KMS-11 (cell line): ENCODE data around the gene RGS7.

Source experiments
- H2AFZ ChIP-seq: fragments of 200-600 bp; sonication (generic); 2 replicates; pipeline ENCODE4 v1.6.1; 2016; ENCODE audit warnings: antibody characterized with exemption, mixed run types, low read depth
- H3K27ac ChIP-seq: fragments of 200-600 bp; sonication (generic); 2 replicates; pipeline ENCODE4 v1.6.1; 2016; ENCODE audit warnings: mild to moderate bottlenecking, mixed run types
- H3K27me3 ChIP-seq: fragments of 200-600 bp; sonication (generic); 2 replicates; pipeline ENCODE4 v1.6.1; 2017; ENCODE audit warnings: mild to moderate bottlenecking, low read depth, mixed run types, moderate library complexity; ENCODE audit not compliant: insufficient read depth
- H3K36me3 ChIP-seq: fragments of 200-600 bp; sonication (generic); 2 replicates; pipeline ENCODE4 v1.6.1; 2017; ENCODE audit warnings: mild to moderate bottlenecking, mixed run types; ENCODE audit not compliant: insufficient read depth
- H3K4me1 ChIP-seq: fragments of 200-600 bp; sonication (generic); 2 replicates; pipeline ENCODE4 v1.6.1; 2016; ENCODE audit warnings: mild to moderate bottlenecking, low read depth, mixed run types; ENCODE audit not compliant: poor library complexity, severe bottlenecking
- H3K4me2 ChIP-seq: fragments of 200-600 bp; sonication (generic); 2 replicates; pipeline ENCODE4 v1.7.0; 2016; ENCODE audit warnings: mild to moderate bottlenecking, mixed run types
- H3K4me3 ChIP-seq: fragments of 200-600 bp; sonication (generic); IDR thresholded peaks from 2 replicates; pipeline ENCODE4 v1.6.1; 2017; ENCODE audit warnings: low read depth, low read length, mixed read lengths; ENCODE audit not compliant: insufficient read depth
- H3K79me2 ChIP-seq: fragments of 200-600 bp; sonication (generic); 2 replicates; pipeline ENCODE4 v1.6.1; 2016; ENCODE audit warnings: low read depth, mixed run types; ENCODE audit not compliant: insufficient read depth
- H3K9ac ChIP-seq: fragments of 200-600 bp; sonication (generic); 2 replicates; pipeline ENCODE4 v1.6.1; 2016; ENCODE audit warnings: mild to moderate bottlenecking, mixed run types
- H4K20me1 ChIP-seq: fragments of 200-600 bp; sonication (generic); 2 replicates; pipeline ENCODE4 v1.6.1; 2016; ENCODE audit warnings: mild to moderate bottlenecking, mixed run types; ENCODE audit not compliant: insufficient read depth
- CTCF ChIP-seq: fragments of 200-600 bp; sonication (generic); conservative IDR thresholded peaks from 2 replicates; pipeline ENCODE4 v1.6.1; 2017; ENCODE audit warnings: low read depth, mild to moderate bottlenecking, antibody characterized with exemption, low read length, moderate library complexity, mixed read lengths

The RGS7 gene

GRCh38 chr1:241024834-241025233, 332.2 kb downstream of the RGS7 start:
- Histone ChIP-seq H3K4me3 (no peak overlapping the region), H3K27me3 (no peaks in the 10 kb centered on the region), H3K36me3 (no peaks in the 10 kb centered on the region), H4K20me1 (no peaks in the 10 kb centered on the region), H3K4me2 (no peak overlapping the region), H3K4me1 (no peaks in the 10 kb centered on the region), H3K27ac (no peak overlapping the region), H3K79me2 (no peaks in the 10 kb centered on the region), H2AFZ (no peak overlapping the region), H3K9ac (no peak overlapping the region)
- no peak for TF ChIP-seq CTCF

- H4K20me1 ChIP-seq = no peaks in the 10 kb centered on the region
- no peaks in the 10 kb centered on the region for H3K36me3 ChIP-seq
- no peak overlapping the region for H2AFZ ChIP-seq
- no peak overlapping the region for H3K4me3 ChIP-seq
- no peak for TF ChIP-seq CTCF
- H3K27ac ChIP-seq = no peak overlapping the region
- H3K9ac ChIP-seq = no peak overlapping the region
- H3K27me3 ChIP-seq = no peaks in the 10 kb centered on the region
- H3K4me2 ChIP-seq = no peak overlapping the region
- H3K79me2 ChIP-seq = no peaks in the 10 kb centered on the region
- no peaks in the 10 kb centered on the region for H3K4me1 ChIP-seq
These were observed 334.6 kb downstream of the RGS7 start for GRCh38 chr1:241022366-241022765.

GRCh38 chr1:241020851-241021697, 335.9 kb downstream of the RGS7 start:
- H3K27me3 ChIP-seq = no peaks in the 10 kb centered on the region
- H3K4me1 ChIP-seq = no peaks in the 10 kb centered on the region
- H3K9ac ChIP-seq = no peak overlapping the region
- no peak overlapping the region for H3K4me2 ChIP-seq
- H3K79me2 ChIP-seq = no peaks in the 10 kb centered on the region
- no peaks in the 10 kb centered on the region for H3K36me3 ChIP-seq
- no peak overlapping the region for H2AFZ ChIP-seq
- no peak overlapping the region for H3K27ac ChIP-seq
- no peak overlapping the region for H3K4me3 ChIP-seq
- H4K20me1 ChIP-seq = no peaks in the 10 kb centered on the region
- TF ChIP-seq CTCF = no peak

GRCh38 chr1:241012708-241013340, 344.2 kb downstream of the RGS7 start:
- no peak overlapping the region for H2AFZ ChIP-seq
- H3K9ac ChIP-seq = no peak overlapping the region
- H3K4me3 ChIP-seq = no peak overlapping the region
- H3K27ac ChIP-seq = no peak overlapping the region
- H3K36me3 ChIP-seq = no peaks in the 10 kb centered on the region
- TF ChIP-seq CTCF = no peak
- no peaks in the 10 kb centered on the region for H3K4me1 ChIP-seq
- H3K27me3 ChIP-seq = no peaks in the 10 kb centered on the region
- H3K4me2 ChIP-seq = no peak overlapping the region
- no peaks in the 10 kb centered on the region for H4K20me1 ChIP-seq
- no peaks in the 10 kb centered on the region for H3K79me2 ChIP-seq
